Heart right ventricle (tissue), 16 donors: ENCODE data around the gene SCAND1. TPM values are rescaled to one million over a fixed set of nuclear protein-coding genes. Genes with fewer than 3 reads are reported as not detected.

Experiments
- ATAC-seq, 8 donors: fragments of 200-7000 bp; cut with Tn5 transposase; one replicate each; pipeline ENCODE4 v1.9.1; 2020; ENCODE audit warnings: mild to moderate bottlenecking in 8 of 8, moderate library complexity in 8 of 8, moderate number of reproducible peaks in 1 of 8
- DNase-seq, 2 donors: peaks; one replicate each; pipeline ENCODE4 v3.0.0-alpha.2; 2020
- H3K27ac ChIP-seq, 10 donors: fragments of 200-600 bp; sonication (generic) in 2 of 10; one replicate each; pipeline versions ENCODE4 v1.5.0 to v1.8.0; 2020 to 2022; ENCODE audit warnings: mild to moderate bottlenecking in 3 of 10
- H3K27me3 ChIP-seq, 7 donors: fragments of 200-600 bp; one replicate each; pipeline ENCODE4 v1.8.0; 2021 to 2022; ENCODE audit warnings: mild to moderate bottlenecking in 2 of 7
- H3K36me3 ChIP-seq, 9 donors: fragments of 200-600 bp; sonication (generic) in 1 of 9; one replicate each; pipeline versions ENCODE4 v1.5.0 to v1.8.0; 2020 to 2022; ENCODE audit warnings: mild to moderate bottlenecking in 2 of 9
- H3K4me1 ChIP-seq, 9 donors: fragments of 200-600 bp; sonication (generic) in 1 of 9; one replicate each; pipeline versions ENCODE4 v1.5.0 to v1.8.0; 2020 to 2022; ENCODE audit warnings: mild to moderate bottlenecking in 4 of 9
- H3K4me3 ChIP-seq, 10 donors: fragments of 200-600 bp; sonication (generic) in 2 of 10; one replicate each; pipeline versions ENCODE4 v1.5.0 to v1.8.0; 2020 to 2022; ENCODE audit warnings: mild to moderate bottlenecking in 7 of 10, moderate library complexity in 2 of 10
- H3K9me3 ChIP-seq, 11 donors: fragments of 200-600 bp in 10 of 11; sonication (generic) in 2 of 11; one replicate each; pipeline versions ENCODE4 v1.5.0 to v1.8.0; 2013 to 2022; ENCODE audit warnings: mild to moderate bottlenecking in 2 of 11, control low read depth in 1 of 11, moderate library complexity in 1 of 11
- CTCF ChIP-seq, 9 donors: fragments of 200-600 bp; sonication (generic) in 2 of 9; IDR thresholded peaks; one replicate each; pipeline versions ENCODE4 v1.5.0 to v1.8.0; 2021 to 2022; ENCODE audit warnings: antibody characterized with exemption in 9 of 9, mild to moderate bottlenecking in 5 of 9, moderate library complexity in 1 of 9
- WGBS, 2 donors: extraction: QIAGEN DNeasy Blood & Tissue Kit; methylation state at CpG; one replicate each; pipeline ENCODE4 v1.1.7; 2013; ENCODE audit warnings: inconsistent platforms in 1 of 2; 5-methylcytosine and 5-hydroxymethylcytosine counted together
- intact Hi-C, 10 donors: fragments of 100-400 bp; cut with DNase I; formaldehyde crosslinking; loops; one replicate each; pipeline versions ENCODE4 v1.11.1 to v1.14.2; 2022
- polyA plus RNA-seq, 2 donors: library from polyadenylated mRNA; stranded (reverse); fragments of 200-250 nt; gene quantifications; one replicate each; pipeline ENCODE4 v1.2.3, GENCODE V29; 2013
- total RNA-seq, 10 donors: library from RNA; stranded (reverse); fragmentation: NEBNext Ultra II Directional in 3 of 10; extraction: Animal tissue kit (Norgen Biotek cat#: 25700) in 3 of 10; gene quantifications; one replicate each; pipeline versions ENCODE4 v1.2.1 to v1.2.4, GENCODE V29; 2021 to 2023
- donor health status: Arrhythmogenic right ventricular cardiomyopathy.
- donor health status: ischemic (EF 13 %, LVEDD 7.1; RV severe dilation, severe dysfunction).
- donor health status: healthy with polysubstance abuse.
- donor health status: DM: no; HTN: yes; CAD: no.
- donor health status: DM: no; HTN: no; CAD: no.
- donor health status: ischemic (EF 25% LVEDD 6.9; RV normal size, moderate dysfunction).
- donor health status: ischemic (EF 25% LVEDD 5.7; RV mildly dilated, moderate dysfunction).
- donor health status: healthy.
- donor health status: DM: yes; HTN: yes; CAD: no.
- donor health status: Ischemic cardiomyopathy.
- donor health status: ischemic (EF 35%, LVEDD 5.7; RV mildly dilated, moderate dysfunction).
- donor health status: nonischemic (EF 11% LVEDD 7.7; RV severe dilation, severe dysfunction).
- donor health status: DM: yes; HTN: yes; CAD: no.
- donor health status: PGD.
- donor health status: ischemic (EF 29% LVEDD 5.4; RV normal size, mild dysfunction).
- donor health status: nonischemic (EF 23%, LVEDD 6.1; RV moderate dilation, normal function).

The SCAND1 gene
- total and polyA plus RNA-seq, 12 donors = 29.9 to 217 (median 41.1) TPM

GRCh38 chr20:35904982-35905663 is 49.2 kb downstream of the SCAND1 start:
- Histone ChIP-seq H3K4me3 (no peak overlapping the region), H3K4me1 (peaks cover 0 to 32% (median 25%) of the 10 kb centered on the region in 9 donors), H3K27me3 (no peaks in the 10 kb centered on the region), H3K36me3 (peaks cover 0 to 51% (median 0%) of the 10 kb centered on the region in 9 donors), H3K9me3 (no peaks in the 10 kb centered on the region), H3K27ac (no peak overlapping the region)
- no peak for ATAC-seq
- 96% methylated on average over 4 of the region's 4 CpGs for WGBS, 2 donors
- TF ChIP-seq CTCF (IDR thresholded peaks at IDR 0.05) = no peak
- intact Hi-C loops = no loop called here
- no peak for DNase-seq

- no peak for ATAC-seq
- peaks cover 0 to 61% (median 10%) of the 10 kb centered on the region in 9 donors for H3K36me3 ChIP-seq
- TF ChIP-seq CTCF (IDR thresholded peaks at IDR 0.05) = no peak
Measured at GRCh38 chr20:35903843-35904242, 50.5 kb downstream of the SCAND1 start.

More at GRCh38 chr20:35903843-35904242, 50.5 kb downstream of the SCAND1 start:
- H3K9me3 ChIP-seq = no peaks in the 10 kb centered on the region
- H3K4me3 ChIP-seq = no peak overlapping the region
- WGBS, 2 donors = 51 to 72% methylated on average over 3 of the region's 3 CpGs
- H3K4me1 ChIP-seq = peaks cover 0 to 32% (median 25%) of the 10 kb centered on the region in 9 donors
- no peak for DNase-seq
- no peaks in the 10 kb centered on the region for H3K27me3 ChIP-seq
- intact Hi-C loops = loop anchor here in 1 of 10 donors (2.0 kb wide), 1 partner anchor 41 kb away; no protein-coding TSS in a partner anchor
- H3K27ac ChIP-seq = no peak overlapping the region

Other genes with a start within 250 kb of the SCAND1 start
- 100 to 1,000 TPM; 110 to 170 (median 124) TPM for gene RBM39, start 212.2 kb downstream of the SCAND1 start, total RNA-seq
- 100 to 1,000 TPM in 1 of 2 donors, 10 to 100 TPM in 1; 98.8 to 412 TPM for gene RBM39, start 212.2 kb downstream of the SCAND1 start, polyA plus RNA-seq
- 10 to 100 TPM; 31.9 to 44.7 (median 37.8) TPM for gene PHF20, start 182.5 kb downstream of the SCAND1 start, total RNA-seq
- gene PHF20, start 182.5 kb downstream of the SCAND1 start, polyA plus RNA-seq = 10 to 100 TPM; 23.4 to 34.1 TPM
- gene CNBD2, start 14.1 kb upstream of the SCAND1 start, total RNA-seq = 1 to 10 TPM; 2.1 to 6.0 (median 3.0) TPM
- 10 to 100 TPM in 1 of 2 donors, 1 to 10 TPM in 1; 6.8 to 18.0 TPM for gene CNBD2, start 14.1 kb upstream of the SCAND1 start, polyA plus RNA-seq
- 10 to 100 TPM; 11.1 to 21.7 (median 16.9) TPM for gene EPB41L1, start 200.2 kb upstream of the SCAND1 start, total RNA-seq
- gene EPB41L1, start 200.2 kb upstream of the SCAND1 start, polyA plus RNA-seq = 1 to 10 TPM; 7.5 to 8.0 TPM